Stomach (tissue), 4 donors: ENCODE results near the gene LAMTOR2.

Source experiments
- EP300 ChIP-seq: sonication (generic); formaldehyde crosslinking; IDR thresholded peaks from one replicate; pipeline ENCODE4 v1.6.1; 2017; ENCODE audit warnings: antibody characterized with exemption
- POLR2AphosphoS5 ChIP-seq, 3 donors: sonication (generic); formaldehyde crosslinking; IDR thresholded peaks; one replicate each; pipeline ENCODE4 v1.6.1; 2016; ENCODE audit warnings: antibody characterized with exemption in 3 of 3
- TF ChIP-seq, protein P1 (sequence below), 7 experiments: fragments of 450-650 bp in 4 of 7; fragments of 200-600 bp in 3 of 7; sonication (generic) in 3 of 7; IDR thresholded peaks; one replicate each; pipeline ENCODE4 v1.5.1; 2016 to 2019; ENCODE audit warnings: antibody characterized with exemption in 7 of 7, control low read depth in 2 of 7, mild to moderate bottlenecking in 1 of 7

DNA sequence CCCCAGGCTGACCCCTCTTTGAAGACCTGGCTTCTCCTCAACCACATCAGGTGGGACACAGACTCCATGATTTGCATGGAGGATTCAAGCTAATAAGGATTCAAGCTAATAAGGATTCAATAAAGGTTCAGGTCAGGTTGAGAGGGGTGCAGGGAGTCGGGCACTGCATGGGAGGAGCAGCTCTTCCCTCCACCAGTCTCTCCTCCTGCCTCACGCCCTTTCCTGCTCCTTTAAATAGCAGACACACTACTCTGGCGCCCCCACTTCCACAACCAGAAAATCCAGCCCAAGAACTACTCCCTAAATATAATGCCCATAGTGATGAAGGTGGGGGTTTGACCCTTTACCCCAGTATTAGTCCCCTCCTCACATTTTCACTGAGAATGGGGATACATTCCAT lies 20.6 kb downstream of the LAMTOR2 start:
- TF ChIP-seq, protein P1, sequence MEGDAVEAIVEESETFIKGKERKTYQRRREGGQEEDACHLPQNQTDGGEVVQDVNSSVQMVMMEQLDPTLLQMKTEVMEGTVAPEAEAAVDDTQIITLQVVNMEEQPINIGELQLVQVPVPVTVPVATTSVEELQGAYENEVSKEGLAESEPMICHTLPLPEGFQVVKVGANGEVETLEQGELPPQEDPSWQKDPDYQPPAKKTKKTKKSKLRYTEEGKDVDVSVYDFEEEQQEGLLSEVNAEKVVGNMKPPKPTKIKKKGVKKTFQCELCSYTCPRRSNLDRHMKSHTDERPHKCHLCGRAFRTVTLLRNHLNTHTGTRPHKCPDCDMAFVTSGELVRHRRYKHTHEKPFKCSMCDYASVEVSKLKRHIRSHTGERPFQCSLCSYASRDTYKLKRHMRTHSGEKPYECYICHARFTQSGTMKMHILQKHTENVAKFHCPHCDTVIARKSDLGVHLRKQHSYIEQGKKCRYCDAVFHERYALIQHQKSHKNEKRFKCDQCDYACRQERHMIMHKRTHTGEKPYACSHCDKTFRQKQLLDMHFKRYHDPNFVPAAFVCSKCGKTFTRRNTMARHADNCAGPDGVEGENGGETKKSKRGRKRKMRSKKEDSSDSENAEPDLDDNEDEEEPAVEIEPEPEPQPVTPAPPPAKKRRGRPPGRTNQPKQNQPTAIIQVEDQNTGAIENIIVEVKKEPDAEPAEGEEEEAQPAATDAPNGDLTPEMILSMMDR (IDR thresholded peaks at IDR 0.05) = no peak
- no peak for TF ChIP-seq POLR2AphosphoS5 (IDR thresholded peaks at IDR 0.05)
- TF ChIP-seq EP300 = no peak
